Kidney epithelial cell (primary cell): ENCODE results near the gene TGFBR3. TPM values are rescaled to one million over a fixed set of nuclear protein-coding genes. Genes with fewer than 3 reads are reported as not detected.

Experiments used
- DNase-seq: peaks from one replicate; pipeline ENCODE4 v3.0.0-alpha.2; 2010; ENCODE audit warnings: low read depth
- H3K27me3 ChIP-seq: 2 replicates; pipeline ENCODE4 v1.6.0; 2011; ENCODE audit warnings: low read length; ENCODE audit not compliant: control insufficient read depth, insufficient read depth
- H3K36me3 ChIP-seq: 2 replicates; pipeline ENCODE4 v1.5.1; 2011; ENCODE audit warnings: low read length; ENCODE audit not compliant: control insufficient read depth, insufficient read depth
- H3K4me3 ChIP-seq: 2 replicates; pipeline ENCODE4 v1.5.1; 2011; ENCODE audit warnings: low read depth, mild to moderate bottlenecking, control low read depth, low read length
- CTCF ChIP-seq: IDR thresholded peaks from 2 replicates; pipeline ENCODE4 v1.5.1; 2011; ENCODE audit warnings: mild to moderate bottlenecking, moderate library complexity, low read length, control low read depth, inconsistent platforms; ENCODE audit not compliant: insufficient read depth, poor library complexity, severe bottlenecking
- total RNA-seq: library from RNA; depleted of rRNA; stranded (reverse); fragments of >200 nt; gene quantifications from 2 replicates; pipeline ENCODE4 v1.2.3, GENCODE V29; 2015

The TGFBR3 gene
- total RNA-seq, 1 donor from 2014 or later, result 5.5 TPM

GRCh38 chr1:91872559-91873081 is 13.3 kb downstream of the TGFBR3 start:
- TF ChIP-seq CTCF, result no peak
- Histone ChIP-seq H3K4me3 (no peak overlapping the region), H3K36me3 (no peaks in the 10 kb centered on the region), H3K27me3 (no peaks in the 10 kb centered on the region)
- no peak for DNase-seq

GRCh38 chr1:91872000-91872399 is 14.0 kb downstream of the TGFBR3 start:
- no peak for DNase-seq
- Histone ChIP-seq H3K4me3 (no peak overlapping the region), H3K36me3 (no peaks in the 10 kb centered on the region), H3K27me3 (no peaks in the 10 kb centered on the region)
- no peak for TF ChIP-seq CTCF

GRCh38 chr1:91870322-91870721 is 15.6 kb downstream of the TGFBR3 start:
- DNase-seq, result no peak
- no peak overlapping the region for H3K4me3 ChIP-seq
- no peaks in the 10 kb centered on the region for H3K36me3 ChIP-seq
- TF ChIP-seq CTCF, result no peak
- H3K27me3 ChIP-seq, result no peaks in the 10 kb centered on the region

GRCh38 chr1:91866425-91866824 is 19.5 kb downstream of the TGFBR3 start:
- no peak for TF ChIP-seq CTCF
- no peak for DNase-seq
- Histone ChIP-seq H3K36me3 (no peaks in the 10 kb centered on the region), H3K4me3 (no peak overlapping the region), H3K27me3 (no peaks in the 10 kb centered on the region)

- H3K36me3 ChIP-seq, result no peaks in the 10 kb centered on the region
- DNase-seq, result no peak
- no peak overlapping the region for H3K4me3 ChIP-seq
- no peaks in the 10 kb centered on the region for H3K27me3 ChIP-seq
- TF ChIP-seq CTCF, result no peak
Measured at GRCh38 chr1:91864017-91864700, 21.8 kb downstream of the TGFBR3 start.

GRCh38 chr1:91863498-91863897 is 22.5 kb downstream of the TGFBR3 start:
- H3K4me3 ChIP-seq, result no peak overlapping the region
- H3K27me3 ChIP-seq, result no peaks in the 10 kb centered on the region
- TF ChIP-seq CTCF, result no peak
- no peaks in the 10 kb centered on the region for H3K36me3 ChIP-seq
- DNase-seq, result no peak
